Measurements from ENCODE around the gene OPA1. TPM values are rescaled to one million over a fixed set of nuclear protein-coding genes. Genes with fewer than 3 reads are reported as not detected.

The OPA1 gene
- total and polyA plus RNA-seq, 2 of the 8 experiments (the other 6 are each of a cell fraction or from before 2014, with no cell fraction given): 20.3 to 109 TPM

DNA sequence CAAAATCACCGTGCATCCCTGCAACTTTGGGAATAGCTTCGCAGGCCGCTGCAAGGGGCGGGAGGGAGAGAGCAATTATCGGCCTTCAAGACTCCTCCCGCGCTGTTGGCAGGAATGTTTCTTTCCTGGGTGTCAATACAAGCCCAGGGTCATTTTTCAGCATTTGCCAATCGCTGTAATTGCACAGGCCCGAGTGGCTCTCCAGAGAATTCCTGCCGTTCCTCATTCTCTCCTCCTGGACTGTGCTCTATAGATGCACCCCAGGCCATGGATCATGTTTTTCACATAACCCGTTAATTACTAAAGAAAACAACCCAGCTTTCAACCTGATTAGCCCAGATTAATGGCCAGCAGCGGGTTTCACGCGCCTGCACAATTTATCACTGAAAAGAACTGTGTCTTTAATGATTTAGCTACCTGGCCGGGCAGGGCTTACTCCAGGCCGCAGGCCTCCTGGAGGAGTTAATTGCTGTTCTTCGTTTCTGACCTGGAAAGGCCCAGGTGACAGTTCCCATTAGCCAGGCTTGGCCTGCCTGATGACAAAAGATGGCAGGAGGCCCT lies 144.3 kb downstream of the OPA1 start:
- H3K79me1 ChIP-seq (ENCODE audit: low read depth, low read length): no peaks in the 10 kb centered on the region
- DNase-seq (ENCODE audit: low read depth in 1 of 2, low spot score in 2 of 2) (no peak), FAIRE-seq (no peak)
- H3K14ac ChIP-seq (ENCODE audit: insufficient read length): no peak overlapping the region
- no peaks in the 10 kb centered on the region for H3K79me2 ChIP-seq (ENCODE audit: control insufficient read depth in 1 of 2, insufficient read depth in 2 of 2, low read length in 2 of 2)
- H3K4me3 ChIP-seq (ENCODE audit: extremely low read depth in 1 of 4, insufficient read depth in 2 of 4, low read depth in 3 of 4, low read length in 4 of 4): no peak overlapping the region
- no peak overlapping the region for H3K4me2 ChIP-seq (ENCODE audit: insufficient read depth in 1 of 2, low read depth in 2 of 2, low read length in 2 of 2)
- H2BK120ac ChIP-seq (replicated peaks; ENCODE audit: low read depth, low read length): no peak overlapping the region
- H3K23ac ChIP-seq (ENCODE audit: insufficient read length): no peak overlapping the region
- WGBS, 2 experiments (ENCODE audit: extremely low coverage in 1 of 2, insufficient coverage in 1 of 2, insufficient read length in 1 of 2, insufficient replicate concordance in 2 of 2, low coverage in 1 of 2, low lambda C conversion rate in 2 of 2, missing lambda C conversion rate in 1 of 2): 89% methylated on average over 17 of the region's 17 CpGs; no CpG with 5 or more reads in 1 of the 2 experiments
- H4K5ac ChIP-seq (ENCODE audit: insufficient read length, low read depth, low read length): no peak overlapping the region
- H3K4ac ChIP-seq (replicated peaks; ENCODE audit: insufficient read length, low read depth, low read length): no peak overlapping the region
- no peak overlapping the region for H3K18ac ChIP-seq (ENCODE audit: extremely low read depth, low read length)
- no peak overlapping the region for H3K56ac ChIP-seq (replicated peaks; ENCODE audit: insufficient read length, low read depth, low read length)
- CTCF ChIA-PET (ENCODE audit: partially characterized antibody): interaction anchor here (0.5 to 1.7 kb wide), 2 partner anchors 12 to 399 kb away, joined by 3 to 4 read pairs; partner anchors contain the start of gene HES1
- H3K4me1 ChIP-seq (replicated peaks in 1 of 4; ENCODE audit: control insufficient read depth in 3 of 4, insufficient read depth in 4 of 4, low read length in 3 of 4): peaks cover 0 to 1% (median 0%) of the 10 kb centered on the region in 4 experiments; a peak in 1 of 7 replicates
- TF ChIP-seq, protein P1, sequence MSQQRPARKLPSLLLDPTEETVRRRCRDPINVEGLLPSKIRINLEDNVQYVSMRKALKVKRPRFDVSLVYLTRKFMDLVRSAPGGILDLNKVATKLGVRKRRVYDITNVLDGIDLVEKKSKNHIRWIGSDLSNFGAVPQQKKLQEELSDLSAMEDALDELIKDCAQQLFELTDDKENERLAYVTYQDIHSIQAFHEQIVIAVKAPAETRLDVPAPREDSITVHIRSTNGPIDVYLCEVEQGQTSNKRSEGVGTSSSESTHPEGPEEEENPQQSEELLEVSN (IDR thresholded peaks at IDR 0.05): no peak
- TF ChIP-seq SP2 (IDR thresholded peaks at IDR 0.05; ENCODE audit: low read length): no peak
- no peak for TF ChIP-seq KDM1A (IDR thresholded peaks at IDR 0.05; ENCODE audit: borderline replicate concordance, low read length)
- no peak overlapping the region for H2BK20ac ChIP-seq (ENCODE audit: low read length)
- peaks cover 3% of the 10 kb centered on the region; the same call in 1 of the 2 replicates for H3K23me2 ChIP-seq (ENCODE audit: low read depth, low read length)
- no peak overlapping the region for H2BK15ac ChIP-seq (ENCODE audit: low read length)
- no peak overlapping the region for H4K8ac ChIP-seq (ENCODE audit: extremely low read depth, insufficient read depth, low read length)
- H3K27ac ChIP-seq (ENCODE audit: low read depth, low read length): no peak overlapping the region
- H2AFZ ChIP-seq (ENCODE audit: low read length): no peak overlapping the region
- POLR2A ChIA-PET (ENCODE audit: partially characterized antibody): no interaction called here
- H2AK5ac ChIP-seq (ENCODE audit: low read depth, low read length): no peak overlapping the region
- H4K91ac ChIP-seq (replicated peaks; ENCODE audit: insufficient read length, low read length): no peak overlapping the region
- no peaks in the 10 kb centered on the region for H3K36me3 ChIP-seq (ENCODE audit: control insufficient read depth in 2 of 4, insufficient read depth in 4 of 4, low read length in 3 of 4)
- no peak overlapping the region for H2BK12ac ChIP-seq (ENCODE audit: low read depth, low read length)
- H3K9me3 ChIP-seq (ENCODE audit: insufficient read depth in 2 of 2, low read depth in 1 of 2, low read length in 1 of 2): no peaks in the 10 kb centered on the region
- no peak overlapping the region for H2BK5ac ChIP-seq (ENCODE audit: low read depth, low read length)
- no peaks in the 10 kb centered on the region for H4K20me1 ChIP-seq (replicated peaks in 1 of 2; ENCODE audit: control insufficient read depth in 1 of 2, insufficient read depth in 2 of 2, low read length in 2 of 2)
- no peaks in the 10 kb centered on the region; a peak in 1 of 7 replicates for H3K27me3 ChIP-seq (replicated peaks in 1 of 4; ENCODE audit: control insufficient read depth in 3 of 4, extremely low read depth in 1 of 4, insufficient read depth in 3 of 4, low read length in 3 of 4)
- H3K9ac ChIP-seq (replicated peaks in 1 of 4; ENCODE audit: extremely low read depth in 1 of 4, low read depth in 3 of 4, low read length in 3 of 4): no peak overlapping the region

All from H1 (cell line).